ENCODE results near the gene DHRS13. TPM values are rescaled to one million over a fixed set of nuclear protein-coding genes. Genes with fewer than 3 reads are reported as not detected.

The DHRS13 gene
- polyA plus RNA-seq, 1 donor from 2014 or later = 91.1 TPM

- TF ChIP-seq SMC3 (conservative IDR thresholded peaks at IDR 0.05; ENCODE audit: poor library complexity) = no peak
- no peak for TF ChIP-seq CTCF (IDR thresholded peaks at IDR 0.05; ENCODE audit: poor library complexity, severe bottlenecking)
- TF ChIP-seq POLR2AphosphoS5 (IDR thresholded peaks at IDR 0.05) = no peak
- TF ChIP-seq TAF1 (IDR thresholded peaks at IDR 0.05; ENCODE audit: low read depth) = no peak
- TF ChIP-seq RAD21 (conservative IDR thresholded peaks at IDR 0.05) = no peak
- no peak for TF ChIP-seq EZH2 (IDR thresholded peaks at IDR 0.05; ENCODE audit: borderline replicate concordance, insufficient read depth, low read length, poor library complexity, severe bottlenecking)
- TF ChIP-seq REST (IDR thresholded peaks at IDR 0.05; ENCODE audit: borderline replicate concordance) = no peak
- TF ChIP-seq MXI1 (conservative IDR thresholded peaks at IDR 0.05; ENCODE audit: poor library complexity, severe bottlenecking) = no peak
- no peak for TF ChIP-seq EP300 (conservative IDR thresholded peaks at IDR 0.05; ENCODE audit: poor library complexity, severe bottlenecking)
- Histone ChIP-seq H3K9ac (ENCODE audit: low read length) (no peak overlapping the region), H3K27me3 (ENCODE audit: insufficient read depth, low read depth, low read length) (no peaks in the 10 kb centered on the region), H3F3A (ENCODE audit: insufficient read depth, low read length, poor library complexity, severe bottlenecking) (no peaks in the 10 kb centered on the region), H3K36me3 (ENCODE audit: insufficient read depth, low read length) (no peaks in the 10 kb centered on the region), H3K9me2 (ENCODE audit: insufficient read depth, low read length) (no peaks in the 10 kb centered on the region), H3K9me3 (ENCODE audit: low read length) (no peaks in the 10 kb centered on the region), H2AFZ (ENCODE audit: low read depth, low read length) (no peak overlapping the region), H3K27ac (ENCODE audit: low read length) (no peak overlapping the region), H3K4me3 (ENCODE audit: low read length) (no peak overlapping the region), H4K20me1 (ENCODE audit: insufficient read depth) (no peaks in the 10 kb centered on the region), H3K4me2 (ENCODE audit: low read length) (no peak overlapping the region), H3K79me2 (replicated peaks; ENCODE audit: insufficient read depth, low read length) (no peaks in the 10 kb centered on the region)
Measured at GRCh38 chr17:28862561-28862960, 40.3 kb downstream of the DHRS13 start.

DNA sequence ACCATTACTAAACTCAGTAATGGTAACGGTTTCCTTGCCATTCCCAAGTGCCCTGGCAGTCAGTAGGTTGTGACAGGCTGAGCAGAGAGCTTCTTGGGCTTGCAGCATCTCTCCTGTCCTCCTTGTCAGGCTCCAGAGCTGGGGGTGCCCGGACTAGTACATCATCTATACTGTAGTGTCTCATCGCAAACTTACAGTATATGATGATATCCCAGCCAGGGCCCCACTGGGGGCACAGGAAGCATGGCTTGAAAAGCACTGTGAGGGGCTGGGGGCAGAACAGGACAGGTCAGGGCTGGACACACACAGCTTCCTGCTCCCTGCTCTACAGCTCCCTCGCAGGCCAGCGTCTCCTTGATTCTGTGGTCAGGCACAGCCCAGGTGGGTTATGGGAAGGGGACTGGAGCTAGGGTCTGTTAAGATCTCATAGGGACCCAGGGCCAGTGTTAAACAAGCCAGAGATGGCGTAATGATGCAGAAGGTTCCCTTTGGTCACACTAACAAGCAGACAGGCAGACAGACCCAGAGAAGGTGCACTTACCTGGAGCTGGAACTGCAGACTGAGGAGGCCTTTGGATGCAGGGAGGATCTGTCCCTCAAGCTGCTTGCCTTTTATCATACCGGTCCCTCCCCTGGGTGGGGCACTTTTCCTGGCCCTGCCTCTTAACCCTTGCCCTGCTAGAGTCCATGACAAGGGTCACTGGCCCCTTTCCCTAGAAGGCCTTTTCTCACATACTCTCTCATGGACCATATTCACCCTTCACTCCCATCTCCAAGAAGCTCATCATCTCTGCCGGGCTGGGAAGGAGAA is 41.3 kb downstream of the DHRS13 start:
- TF ChIP-seq RAD21 (conservative IDR thresholded peaks at IDR 0.05) (no peak), SMC3 (conservative IDR thresholded peaks at IDR 0.05; ENCODE audit: poor library complexity) (no peak), POLR2AphosphoS5 (IDR thresholded peaks at IDR 0.05) (no peak), TAF1 (IDR thresholded peaks at IDR 0.05; ENCODE audit: low read depth) (no peak), MXI1 (conservative IDR thresholded peaks at IDR 0.05; ENCODE audit: poor library complexity, severe bottlenecking) (no peak), EZH2 (IDR thresholded peaks at IDR 0.05; ENCODE audit: borderline replicate concordance, insufficient read depth, low read length, poor library complexity, severe bottlenecking) (no peak), EP300 (conservative IDR thresholded peaks at IDR 0.05; ENCODE audit: poor library complexity, severe bottlenecking) (no peak), REST (IDR thresholded peaks at IDR 0.05; ENCODE audit: borderline replicate concordance) (no peak), CTCF (IDR thresholded peaks at IDR 0.05; ENCODE audit: poor library complexity, severe bottlenecking) (no peak)
- Histone ChIP-seq H3K4me3 (ENCODE audit: low read length) (no peak overlapping the region), H3K36me3 (ENCODE audit: insufficient read depth, low read length) (no peaks in the 10 kb centered on the region), H3K27ac (ENCODE audit: low read length) (no peak overlapping the region), H3F3A (ENCODE audit: insufficient read depth, low read length, poor library complexity, severe bottlenecking) (no peaks in the 10 kb centered on the region), H2AFZ (ENCODE audit: low read depth, low read length) (no peak overlapping the region), H3K9me3 (ENCODE audit: low read length) (no peaks in the 10 kb centered on the region), H3K9ac (ENCODE audit: low read length) (no peak overlapping the region), H3K4me2 (ENCODE audit: low read length) (no peak overlapping the region), H4K20me1 (ENCODE audit: insufficient read depth) (no peaks in the 10 kb centered on the region), H3K27me3 (ENCODE audit: insufficient read depth, low read depth, low read length) (no peaks in the 10 kb centered on the region), H3K79me2 (replicated peaks; ENCODE audit: insufficient read depth, low read length) (no peaks in the 10 kb centered on the region), H3K9me2 (ENCODE audit: insufficient read depth, low read length) (no peaks in the 10 kb centered on the region)
